Epithelial cell of esophagus (primary cell): ENCODE measurements around the gene AXDND1.

ENCODE experiments used
- DNase-seq: peaks from one replicate; pipeline ENCODE4 v3.0.0; 2010; ENCODE audit warnings: low read depth
- H3K4me3 ChIP-seq: 2 replicates; pipeline ENCODE4 v1.5.1; 2011; ENCODE audit warnings: mild to moderate bottlenecking, low read length, control low read depth
- CTCF ChIP-seq: IDR thresholded peaks from 2 replicates; pipeline ENCODE4 v1.5.1; 2011; ENCODE audit warnings: low read depth, mild to moderate bottlenecking, low read length, control low read depth, inconsistent platforms; ENCODE audit not compliant: insufficient read depth; ENCODE audit errors: missing control alignments

The AXDND1 gene

GRCh38 chr1:179590671-179591070 lies 224.9 kb downstream of the AXDND1 start:
- no peak overlapping the region for H3K4me3 ChIP-seq
- TF ChIP-seq CTCF = no peak

GRCh38 chr1:179591253-179591591 lies 225.5 kb downstream of the AXDND1 start:
- no peak for TF ChIP-seq CTCF
- no peak overlapping the region for H3K4me3 ChIP-seq
- no peak for DNase-seq

More at GRCh38 chr1:179590671-179591070, 224.9 kb downstream of the AXDND1 start:
- DNase-seq = no peak

- TF ChIP-seq CTCF = no peak
- peak; percentile 11 for DNase-seq
- no peak within 1 kb of the TSS for H3K4me3 ChIP-seq
Measured at GRCh38 chr1:179591592-179592580, 226.1 kb downstream of the AXDND1 start, which contains the start of gene TDRD5. TDRD5 (plus strand) TSS chr1:179591832; CDS start chr1:179592616, 784 bp downstream.

GRCh38 chr1:179598631-179599030 lies 232.9 kb downstream of the AXDND1 start:
- no peak for TF ChIP-seq CTCF
- H3K4me3 ChIP-seq = no peak overlapping the region
- DNase-seq = no peak

GRCh38 chr1:179599623-179600249 lies 234.0 kb downstream of the AXDND1 start:
- DNase-seq = peak; percentile 60
- peak; percentile 55 for TF ChIP-seq CTCF

GRCh38 chr1:179601093-179601492 lies 235.3 kb downstream of the AXDND1 start:
- TF ChIP-seq CTCF = no peak
- no peak for DNase-seq
- H3K4me3 ChIP-seq = no peak overlapping the region

More at GRCh38 chr1:179599623-179600249, 234.0 kb downstream of the AXDND1 start:
- H3K4me3 ChIP-seq = no peak overlapping the region
